Measurements from ENCODE around the gene GFRA1.

Gene GFRA1

DNA sequence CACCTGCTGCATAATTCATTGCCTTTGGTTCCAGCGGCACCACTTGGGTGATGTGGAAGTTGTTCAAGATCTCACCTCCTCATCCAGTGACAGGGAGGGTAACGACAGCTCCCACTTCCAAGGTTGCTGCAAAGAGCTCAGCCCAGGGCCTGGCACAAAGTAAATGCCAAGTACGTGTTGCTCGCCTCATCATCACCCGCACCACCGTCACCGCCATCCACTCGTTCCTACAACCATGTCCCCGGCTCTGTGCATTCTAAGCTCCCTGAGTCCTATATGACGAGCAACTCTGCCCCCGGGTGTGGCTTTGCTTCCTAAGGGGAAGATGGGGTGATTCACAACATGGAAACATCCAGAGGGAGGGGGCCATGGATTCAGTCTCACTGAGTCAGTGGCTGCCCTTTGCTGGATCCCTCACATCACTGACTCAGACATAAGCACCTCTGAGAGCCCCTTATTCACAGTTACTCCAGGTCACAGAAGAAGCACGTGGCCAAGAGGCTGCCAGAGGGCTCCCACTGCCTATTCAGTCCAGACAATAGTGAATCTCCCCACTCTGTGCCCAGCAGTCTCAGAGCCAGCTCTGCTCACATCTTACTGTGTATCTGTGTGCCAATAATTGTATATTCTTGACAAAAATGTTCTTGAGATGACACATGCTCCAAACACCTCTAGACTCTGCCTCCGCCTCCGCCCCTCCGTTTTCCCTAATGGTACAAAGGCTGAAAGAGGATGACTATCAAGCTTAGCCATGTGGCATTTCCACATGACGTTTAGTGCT, 159.1 kb downstream of the GFRA1 start:
- H3K4me2 ChIP-seq (ENCODE audit: low read length) = no peak overlapping the region
- no peak overlapping the region for H3K27ac ChIP-seq (ENCODE audit: low read depth, low read length, poor library complexity, severe bottlenecking)
- H3K27me3 ChIP-seq (ENCODE audit: insufficient read depth, low read length) = no peaks in the 10 kb centered on the region
- no peak overlapping the region for H3K9ac ChIP-seq (ENCODE audit: low read length)
- H2AFZ ChIP-seq (ENCODE audit: low read length) = no peak overlapping the region
- H3K9me2 ChIP-seq (ENCODE audit: low read depth, low read length) = no peaks in the 10 kb centered on the region
- no peaks in the 10 kb centered on the region for H4K20me1 ChIP-seq (ENCODE audit: insufficient read depth, low read length)
- no peaks in the 10 kb centered on the region for H3K4me1 ChIP-seq (ENCODE audit: insufficient read depth, low read length, severe bottlenecking)
- H3K79me2 ChIP-seq (ENCODE audit: insufficient read depth, low read length) = no peaks in the 10 kb centered on the region
- TF ChIP-seq EZH2 (IDR thresholded peaks at IDR 0.05; ENCODE audit: borderline replicate concordance, low read length) = no peak
- H3K4me3 ChIP-seq (ENCODE audit: low read depth, low read length, poor library complexity, severe bottlenecking) = no peak overlapping the region
- H3K9me3 ChIP-seq (ENCODE audit: low read length) = no peaks in the 10 kb centered on the region
- H3K36me3 ChIP-seq (ENCODE audit: insufficient read depth, low read length) = no peaks in the 10 kb centered on the region
- H3F3A ChIP-seq (ENCODE audit: insufficient read depth, low read length) = no peaks in the 10 kb centered on the region

DNA sequence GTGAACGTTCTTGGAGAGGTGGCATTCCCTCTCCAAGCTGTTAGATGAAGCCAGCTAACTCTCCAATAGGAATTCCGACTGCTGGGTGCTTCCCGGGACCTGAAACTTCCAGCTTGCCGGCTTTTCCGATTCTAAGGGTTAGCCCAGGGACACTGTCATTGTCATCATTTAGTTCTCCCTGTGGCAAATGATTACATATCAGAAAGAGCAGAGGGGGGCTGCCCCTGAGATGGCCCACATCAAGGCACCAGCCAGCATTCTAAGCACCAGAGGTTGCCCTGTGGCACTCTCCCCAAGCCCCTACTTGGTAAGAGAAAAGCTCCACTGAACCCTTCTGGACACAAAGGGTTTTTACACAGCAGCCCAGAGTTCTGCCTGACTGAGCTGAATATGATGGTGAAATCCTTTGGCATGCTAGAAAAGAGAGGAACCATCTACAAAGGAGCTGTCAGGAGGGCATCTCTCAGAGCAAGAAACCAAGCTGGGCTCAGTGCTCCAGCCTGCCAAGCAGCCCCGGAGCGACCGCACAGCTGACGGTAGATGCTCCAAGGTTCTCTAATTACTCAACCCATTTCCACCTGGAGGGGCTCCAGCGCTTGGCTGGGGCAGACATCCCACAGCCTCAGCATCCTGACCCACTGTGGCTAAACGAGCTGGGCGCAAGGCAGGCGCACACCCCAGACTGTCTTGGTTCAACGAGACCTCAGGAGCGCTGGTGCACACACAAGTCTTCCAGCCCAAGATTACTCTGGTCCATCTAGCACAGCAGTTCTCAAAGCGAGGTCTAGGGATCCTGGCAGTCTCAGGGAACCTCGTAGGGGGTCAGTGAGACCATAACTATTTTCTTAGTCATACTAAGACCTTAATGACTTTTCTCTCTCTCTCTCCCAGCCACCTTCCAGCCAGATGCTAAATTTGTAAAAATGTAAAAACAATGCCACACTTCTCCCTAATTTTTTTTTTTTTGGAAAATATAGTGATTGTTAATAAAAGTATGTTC, 160.5 kb downstream of the GFRA1 start:
- Histone ChIP-seq H3K27me3 (ENCODE audit: insufficient read depth, low read length) (no peaks in the 10 kb centered on the region), H3K36me3 (ENCODE audit: insufficient read depth, low read length) (no peaks in the 10 kb centered on the region), H2AFZ (ENCODE audit: low read length) (no peak overlapping the region), H3F3A (ENCODE audit: insufficient read depth, low read length) (no peaks in the 10 kb centered on the region), H3K27ac (ENCODE audit: low read depth, low read length, poor library complexity, severe bottlenecking) (no peak overlapping the region), H3K4me2 (ENCODE audit: low read length) (no peak overlapping the region), H3K9ac (ENCODE audit: low read length) (no peak overlapping the region), H3K9me2 (ENCODE audit: low read depth, low read length) (no peaks in the 10 kb centered on the region), H3K4me3 (ENCODE audit: low read depth, low read length, poor library complexity, severe bottlenecking) (no peak overlapping the region), H4K20me1 (ENCODE audit: insufficient read depth, low read length) (no peaks in the 10 kb centered on the region), H3K4me1 (ENCODE audit: insufficient read depth, low read length, severe bottlenecking) (no peaks in the 10 kb centered on the region), H3K9me3 (ENCODE audit: low read length) (no peaks in the 10 kb centered on the region), H3K79me2 (ENCODE audit: insufficient read depth, low read length) (no peaks in the 10 kb centered on the region)
- TF ChIP-seq CTCF (IDR thresholded peaks at IDR 0.05; ENCODE audit: low read length) (no peak), EZH2 (IDR thresholded peaks at IDR 0.05; ENCODE audit: borderline replicate concordance, low read length) (no peak)

DNA sequence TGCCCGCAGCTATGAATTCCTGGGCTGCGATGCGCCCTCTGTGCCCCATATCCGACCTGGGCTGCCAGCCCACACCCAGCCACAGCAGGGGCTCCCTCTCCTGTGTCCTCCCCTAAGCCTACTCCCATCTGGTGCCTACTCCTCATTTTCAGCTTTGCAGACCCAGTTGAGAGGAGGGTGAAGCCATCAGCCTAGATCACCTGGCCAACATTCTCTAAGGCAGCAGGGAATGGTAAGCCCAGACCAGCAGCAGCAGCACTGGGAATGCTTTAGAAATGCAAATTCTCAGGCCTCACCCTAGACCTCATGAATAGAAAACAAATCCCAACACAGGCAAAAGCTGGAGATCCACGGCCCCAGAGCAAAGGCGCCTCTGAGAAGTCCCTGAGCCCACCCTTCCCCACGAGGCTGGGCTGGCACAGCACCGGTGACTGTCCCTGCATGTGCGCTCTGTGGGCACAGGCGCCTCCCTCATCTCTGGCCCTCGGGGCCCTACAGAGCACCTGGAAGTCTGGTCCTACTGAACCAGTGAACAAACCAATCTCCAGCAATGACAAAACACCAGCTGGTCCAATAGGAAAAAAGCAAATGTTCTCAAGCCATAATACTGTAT, 161.4 kb downstream of the GFRA1 start:
- Histone ChIP-seq H3K36me3 (ENCODE audit: insufficient read depth, low read length) (no peaks in the 10 kb centered on the region), H3K27me3 (ENCODE audit: insufficient read depth, low read length) (no peaks in the 10 kb centered on the region), H3K27ac (ENCODE audit: low read depth, low read length, poor library complexity, severe bottlenecking) (no peak overlapping the region), H3K9ac (ENCODE audit: low read length) (no peak overlapping the region), H3K4me2 (ENCODE audit: low read length) (no peak overlapping the region), H3K4me1 (ENCODE audit: insufficient read depth, low read length, severe bottlenecking) (no peaks in the 10 kb centered on the region), H3K79me2 (ENCODE audit: insufficient read depth, low read length) (no peaks in the 10 kb centered on the region), H3K4me3 (ENCODE audit: low read depth, low read length, poor library complexity, severe bottlenecking) (no peak overlapping the region), H3F3A (ENCODE audit: insufficient read depth, low read length) (no peaks in the 10 kb centered on the region), H4K20me1 (ENCODE audit: insufficient read depth, low read length) (no peaks in the 10 kb centered on the region), H2AFZ (ENCODE audit: low read length) (no peak overlapping the region), H3K9me3 (ENCODE audit: low read length) (no peaks in the 10 kb centered on the region), H3K9me2 (ENCODE audit: low read depth, low read length) (no peaks in the 10 kb centered on the region)
- TF ChIP-seq CTCF (IDR thresholded peaks at IDR 0.05; ENCODE audit: low read length) (no peak), EZH2 (IDR thresholded peaks at IDR 0.05; ENCODE audit: borderline replicate concordance, low read length) (no peak)

Measured in OCI-LY1 (cell line).